Kidney (tissue), 14 donors: ENCODE measurements around the gene ANO2. TPM values are rescaled to one million over a fixed set of nuclear protein-coding genes. Genes with fewer than 3 reads are reported as not detected.

Experiments
- DNase-seq, 5 donors: peaks; one replicate each; pipeline ENCODE4 v3.0.0-alpha.2; 2013 to 2020
- FAIRE-seq: peaks from 2 replicates; lab custom pipeline; 2012; peaks lifted over from hg19 to GRCh38; lab: Jason Lieb, UNC
- H3K27ac ChIP-seq, 2 donors: one replicate each; pipeline ENCODE4 v1.7.0; 2013; ENCODE audit warnings: low read depth in 2 of 2, low read length in 2 of 2, inconsistent platforms in 1 of 2
- H3K27me3 ChIP-seq: one replicate; pipeline ENCODE4 v1.7.1; 2013; ENCODE audit warnings: low read length, inconsistent platforms; ENCODE audit not compliant: control insufficient read depth, insufficient read depth
- H3K36me3 ChIP-seq, 3 donors: one replicate each; pipeline versions ENCODE4 v1.7.0 to v1.7.1; 2013; ENCODE audit warnings: low read length in 3 of 3, control low read depth in 1 of 3, inconsistent platforms in 1 of 3; ENCODE audit not compliant: insufficient read depth in 3 of 3, control insufficient read depth in 2 of 3
- H3K4me1 ChIP-seq, 3 donors: one replicate each; pipeline versions ENCODE4 v1.7.0 to v1.7.1; 2013; ENCODE audit warnings: low read length in 3 of 3, inconsistent platforms in 1 of 3, low read depth in 1 of 3; ENCODE audit not compliant: control insufficient read depth in 2 of 3, insufficient read depth in 2 of 3
- H3K4me3 ChIP-seq, 3 donors: one replicate each; pipeline versions ENCODE4 v1.7.0 to v1.8.1; 2013; ENCODE audit warnings: low read length in 3 of 3, control low read depth in 1 of 3, inconsistent platforms in 1 of 3
- H3K9ac ChIP-seq, 3 donors: one replicate each; pipeline versions ENCODE4 v1.7.0 to v1.7.1; 2013; ENCODE audit warnings: low read length in 3 of 3, control low read depth in 1 of 3, inconsistent platforms in 1 of 3
- H3K9me3 ChIP-seq, 3 donors: one replicate each; pipeline versions ENCODE4 v1.7.0 to v1.7.1; 2013; ENCODE audit warnings: low read length in 3 of 3, control low read depth in 1 of 3, inconsistent platforms in 1 of 3; ENCODE audit not compliant: control insufficient read depth in 2 of 3, insufficient read depth in 1 of 3
- intact Hi-C: fragments of 100-400 bp; cut with DNase I; formaldehyde crosslinking; loops from one replicate; pipeline ENCODE4 v1.11.1; 2022
- polyA plus RNA-seq: library from polyadenylated mRNA; stranded (reverse); fragments of 350-450 nt; fragmentation: Illumina TruSeq; extraction: RNeasy Lipid Tissue Mini Kit (QIAGEN cat#74804); gene quantifications from one replicate; pipeline ENCODE4 v1.2.3, GENCODE V29; 2014; ENCODE audit warnings: low read depth, low replicate concordance; ENCODE audit not compliant: insufficient read depth
- total RNA-seq: library from RNA; stranded (reverse); fragmentation: NEBNext Ultra II Directional; extraction: Animal tissue kit (Norgen Biotek cat#: 25700); gene quantifications from one replicate; pipeline ENCODE4 v1.2.1, GENCODE V29; 2021
- TF ChIP-seq, protein P1 (sequence below): IDR thresholded peaks from 3 replicates; pipeline ENCODE4 v1.5.1; 2012; ENCODE audit warnings: mild to moderate bottlenecking, moderate library complexity, borderline replicate concordance; ENCODE audit not compliant: insufficient read depth; ENCODE audit errors: extremely low read depth
- donor health status: control.
- donor health status: control.
- donor health status: control.
- donor health status: control.
- donor health status: control.
- donor health status: DM: yes; HTN: yes; CAD: no.
- donor health status: Normal renal cell carcinoma (clear cell type).

Gene ANO2
- total and polyA plus RNA-seq, 2 donors from 2014 or later: 0.34 to 4.4 TPM

DNA sequence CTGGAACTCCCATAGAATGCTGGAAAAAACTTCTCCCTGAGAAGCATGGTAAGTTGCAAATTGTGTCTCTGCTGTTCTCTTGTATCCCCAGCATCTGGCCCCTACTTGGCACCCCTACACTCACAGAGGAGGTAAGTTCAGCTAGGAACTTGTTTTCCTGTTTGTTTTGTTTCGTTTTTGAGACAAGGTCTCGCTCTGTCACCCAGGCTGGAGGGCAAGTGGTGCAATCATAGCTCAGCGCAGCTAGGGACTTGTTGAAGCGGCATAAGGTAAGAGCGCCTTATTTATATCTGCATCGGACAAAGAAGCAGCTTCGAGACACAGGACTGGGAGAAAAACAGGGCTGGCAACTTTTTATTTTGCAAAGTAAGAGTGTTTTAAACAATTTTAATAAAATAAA lies 18.5 kb upstream of the ANO2 start:
- no peak overlapping the region for H3K27ac ChIP-seq
- intact Hi-C loops: no loop called here
- no peak for FAIRE-seq
- H3K4me3 ChIP-seq: no peak overlapping the region
- DNase-seq: no peak
- TF ChIP-seq, protein P1, sequence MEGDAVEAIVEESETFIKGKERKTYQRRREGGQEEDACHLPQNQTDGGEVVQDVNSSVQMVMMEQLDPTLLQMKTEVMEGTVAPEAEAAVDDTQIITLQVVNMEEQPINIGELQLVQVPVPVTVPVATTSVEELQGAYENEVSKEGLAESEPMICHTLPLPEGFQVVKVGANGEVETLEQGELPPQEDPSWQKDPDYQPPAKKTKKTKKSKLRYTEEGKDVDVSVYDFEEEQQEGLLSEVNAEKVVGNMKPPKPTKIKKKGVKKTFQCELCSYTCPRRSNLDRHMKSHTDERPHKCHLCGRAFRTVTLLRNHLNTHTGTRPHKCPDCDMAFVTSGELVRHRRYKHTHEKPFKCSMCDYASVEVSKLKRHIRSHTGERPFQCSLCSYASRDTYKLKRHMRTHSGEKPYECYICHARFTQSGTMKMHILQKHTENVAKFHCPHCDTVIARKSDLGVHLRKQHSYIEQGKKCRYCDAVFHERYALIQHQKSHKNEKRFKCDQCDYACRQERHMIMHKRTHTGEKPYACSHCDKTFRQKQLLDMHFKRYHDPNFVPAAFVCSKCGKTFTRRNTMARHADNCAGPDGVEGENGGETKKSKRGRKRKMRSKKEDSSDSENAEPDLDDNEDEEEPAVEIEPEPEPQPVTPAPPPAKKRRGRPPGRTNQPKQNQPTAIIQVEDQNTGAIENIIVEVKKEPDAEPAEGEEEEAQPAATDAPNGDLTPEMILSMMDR: no peak
- peaks cover 0 to 5% (median 0%) of the 10 kb centered on the region in 3 donors for H3K4me1 ChIP-seq
- H3K9me3 ChIP-seq: no peaks in the 10 kb centered on the region
- H3K9ac ChIP-seq: no peak overlapping the region
- no peaks in the 10 kb centered on the region for H3K36me3 ChIP-seq
- no peaks in the 10 kb centered on the region for H3K27me3 ChIP-seq

DNA sequence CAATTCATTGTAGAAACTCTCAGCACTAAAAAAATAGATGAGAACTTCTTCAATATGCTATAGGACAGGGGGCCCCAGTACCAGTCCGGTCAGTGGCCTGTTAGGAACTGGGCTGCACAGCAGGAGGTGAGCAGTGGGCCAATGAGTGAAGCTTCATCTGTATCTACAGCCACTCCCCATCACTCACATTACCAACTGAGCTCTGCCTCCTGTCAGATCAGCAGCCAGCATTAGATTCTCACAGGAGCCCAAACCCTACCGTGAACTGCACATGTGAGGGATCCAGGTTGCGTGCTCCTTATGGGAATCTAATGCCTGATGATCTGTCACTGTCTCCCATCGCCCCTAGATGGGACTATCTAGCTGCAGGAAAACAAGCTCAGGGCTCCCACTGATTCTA lies 15.7 kb upstream of the ANO2 start:
- Histone ChIP-seq H3K36me3 (no peaks in the 10 kb centered on the region), H3K27me3 (no peaks in the 10 kb centered on the region), H3K9ac (no peak overlapping the region), H3K27ac (no peak overlapping the region), H3K4me1 (peaks cover 0 to 3% (median 0%) of the 10 kb centered on the region in 3 donors), H3K4me3 (no peak overlapping the region), H3K9me3 (no peaks in the 10 kb centered on the region)
- DNase-seq: no peak
- intact Hi-C loops: no loop called here
- TF ChIP-seq, protein P1: no peak
- FAIRE-seq: no peak

DNA sequence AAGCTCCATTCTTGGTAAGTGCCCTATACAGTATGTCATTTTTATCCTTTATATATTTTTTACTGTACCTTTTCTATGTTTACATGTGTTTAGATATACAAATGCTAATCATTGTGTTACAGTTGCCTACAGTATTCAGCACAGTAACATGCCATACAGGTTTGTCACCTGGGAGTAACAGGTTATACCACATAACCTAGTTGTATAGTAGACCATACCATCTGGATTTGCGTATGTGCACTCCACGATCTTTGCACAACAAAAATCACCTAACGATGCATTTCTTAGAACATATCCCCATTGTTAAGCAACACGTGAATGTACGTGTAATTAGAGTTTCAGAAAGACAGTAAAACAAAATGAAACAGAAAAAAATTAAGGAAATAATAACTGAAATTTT lies 11.9 kb upstream of the ANO2 start:
- no peaks in the 10 kb centered on the region for H3K9me3 ChIP-seq
- no peak overlapping the region for H3K9ac ChIP-seq
- H3K36me3 ChIP-seq: no peaks in the 10 kb centered on the region
- no peak overlapping the region for H3K27ac ChIP-seq
- TF ChIP-seq, protein P1: no peak
- no peaks in the 10 kb centered on the region for H3K27me3 ChIP-seq
- FAIRE-seq (no peak), DNase-seq (no peak)
- no peaks in the 10 kb centered on the region for H3K4me1 ChIP-seq
- H3K4me3 ChIP-seq: no peak overlapping the region
- intact Hi-C loops: no loop called here

DNA sequence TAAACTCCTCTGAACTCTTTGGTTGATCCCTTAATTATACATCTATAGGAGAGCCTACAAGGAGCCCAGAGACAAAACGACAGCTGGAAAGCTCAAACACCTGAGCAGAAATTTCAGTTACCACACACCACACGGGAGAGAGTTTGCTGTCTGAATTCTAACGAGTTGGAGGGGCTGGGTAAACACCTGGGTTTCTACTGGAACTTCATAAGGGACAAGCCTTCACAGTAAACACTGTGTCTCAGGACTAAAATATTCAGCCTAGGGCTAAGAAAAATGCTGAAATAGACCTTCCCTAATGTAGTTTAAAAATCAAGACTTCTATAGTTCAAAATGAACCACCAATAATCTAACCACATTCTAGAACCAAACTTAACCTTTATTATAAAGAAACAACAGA lies 9.6 kb upstream of the ANO2 start:
- FAIRE-seq: no peak
- H3K36me3 ChIP-seq: no peaks in the 10 kb centered on the region
- TF ChIP-seq, protein P1: no peak
- H3K4me1 ChIP-seq: no peaks in the 10 kb centered on the region
- no peak overlapping the region for H3K4me3 ChIP-seq
- H3K27me3 ChIP-seq: no peaks in the 10 kb centered on the region
- H3K9me3 ChIP-seq: no peaks in the 10 kb centered on the region
- H3K27ac ChIP-seq: no peak overlapping the region
- intact Hi-C loops: no loop called here
- no peak overlapping the region for H3K9ac ChIP-seq
- DNase-seq: no peak
